ENCODE measurements around the gene TSPAN15. TPM values are rescaled to one million over a fixed set of nuclear protein-coding genes. Genes with fewer than 3 reads are reported as not detected.

TSPAN15 gene
- total and polyA plus RNA-seq, 2 experiments from 2014 or later: 6.6 to 10.1 TPM

DNA sequence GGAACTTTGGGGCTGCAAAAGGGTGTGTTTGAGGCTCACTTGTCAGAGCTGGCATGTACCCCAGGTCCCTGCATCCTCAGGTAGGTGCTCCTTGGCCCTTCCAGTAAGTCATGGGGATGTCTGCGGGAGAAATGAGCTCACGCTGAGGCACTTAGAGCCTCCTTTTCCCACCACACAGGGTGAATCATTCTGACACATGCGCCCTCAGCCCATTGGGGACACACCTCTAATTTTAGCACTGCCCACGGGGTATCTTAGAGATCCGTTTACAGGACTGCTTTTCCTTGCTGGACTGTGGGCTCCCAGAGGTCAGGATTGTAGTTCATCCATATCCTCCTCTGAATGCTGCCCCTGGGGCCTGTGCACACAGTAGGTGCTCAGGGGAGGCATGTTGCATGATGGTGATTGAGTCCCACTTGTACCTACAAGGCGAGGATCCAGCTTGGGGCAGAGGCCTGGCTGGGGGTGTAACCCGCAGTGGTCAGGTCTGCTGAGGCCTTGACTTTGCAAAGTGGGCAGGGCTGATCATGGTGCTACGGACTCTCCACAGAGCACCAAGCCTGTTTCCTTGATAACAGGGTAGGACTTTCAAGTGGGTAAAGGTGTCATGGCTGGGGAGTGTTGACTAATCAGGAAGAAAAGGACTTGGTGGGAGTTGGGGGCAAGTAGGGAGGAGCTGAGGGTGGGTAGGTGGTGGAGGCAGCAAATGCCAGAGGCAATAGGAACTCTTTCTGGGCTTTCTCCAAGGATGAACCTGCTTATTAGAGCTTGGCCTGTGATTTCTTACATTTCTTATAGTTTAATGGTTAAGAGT lies 5.8 kb downstream of the TSPAN15 start:
- Histone ChIP-seq H3K4me3 (no peak overlapping the region), H3K4me2 (no peak overlapping the region), H3K4me1 (ENCODE audit: insufficient read depth) (peaks cover 5% of the 10 kb centered on the region), H3K27me3 (ENCODE audit: insufficient read depth) (peaks cover 18% of the 10 kb centered on the region), H3K9me2 (ENCODE audit: insufficient read depth) (no peaks in the 10 kb centered on the region), H3K36me3 (ENCODE audit: insufficient read depth) (no peaks in the 10 kb centered on the region), H3K79me2 (replicated peaks; ENCODE audit: insufficient read depth) (no peaks in the 10 kb centered on the region), H3F3A (replicated peaks; ENCODE audit: low read depth) (no peaks in the 10 kb centered on the region), H2AFZ (no peak overlapping the region), H4K20me1 (replicated peaks; ENCODE audit: insufficient read depth) (peaks cover 9% of the 10 kb centered on the region; the same call in 1 of the 2 replicates), H3K27ac (ENCODE audit: low read depth) (no peak overlapping the region)
- no peak overlapping the region for H3K4me3 Mint-ChIP-seq
- ATAC-seq (no peak), DNase-seq (ENCODE audit: low spot score) (no peak)
- TF ChIP-seq POLR2AphosphoS5 (IDR thresholded peaks at IDR 0.05; ENCODE audit: low read depth) (no peak), JUNB (IDR thresholded peaks at IDR 0.05; ENCODE audit: unreplicated experiment) (no peak), NANOG (IDR thresholded peaks at IDR 0.05; ENCODE audit: borderline replicate concordance) (no peak), EZH2phosphoT487 (IDR thresholded peaks at IDR 0.05; ENCODE audit: unreplicated experiment) (no peak), ZNF331 (CRISPR knock-in tag; IDR thresholded peaks at IDR 0.05; ENCODE audit: low read depth) (no peak), CREB1 (CRISPR knock-in tag; IDR thresholded peaks at IDR 0.05; ENCODE audit: low read depth) (no peak), ZNF114 (CRISPR knock-in tag; IDR thresholded peaks at IDR 0.05) (no peak)
- TF ChIP-seq, protein P1, sequence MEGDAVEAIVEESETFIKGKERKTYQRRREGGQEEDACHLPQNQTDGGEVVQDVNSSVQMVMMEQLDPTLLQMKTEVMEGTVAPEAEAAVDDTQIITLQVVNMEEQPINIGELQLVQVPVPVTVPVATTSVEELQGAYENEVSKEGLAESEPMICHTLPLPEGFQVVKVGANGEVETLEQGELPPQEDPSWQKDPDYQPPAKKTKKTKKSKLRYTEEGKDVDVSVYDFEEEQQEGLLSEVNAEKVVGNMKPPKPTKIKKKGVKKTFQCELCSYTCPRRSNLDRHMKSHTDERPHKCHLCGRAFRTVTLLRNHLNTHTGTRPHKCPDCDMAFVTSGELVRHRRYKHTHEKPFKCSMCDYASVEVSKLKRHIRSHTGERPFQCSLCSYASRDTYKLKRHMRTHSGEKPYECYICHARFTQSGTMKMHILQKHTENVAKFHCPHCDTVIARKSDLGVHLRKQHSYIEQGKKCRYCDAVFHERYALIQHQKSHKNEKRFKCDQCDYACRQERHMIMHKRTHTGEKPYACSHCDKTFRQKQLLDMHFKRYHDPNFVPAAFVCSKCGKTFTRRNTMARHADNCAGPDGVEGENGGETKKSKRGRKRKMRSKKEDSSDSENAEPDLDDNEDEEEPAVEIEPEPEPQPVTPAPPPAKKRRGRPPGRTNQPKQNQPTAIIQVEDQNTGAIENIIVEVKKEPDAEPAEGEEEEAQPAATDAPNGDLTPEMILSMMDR (conservative IDR thresholded peaks at IDR 0.05; ENCODE audit: low read depth in 2 of 2): no peak
- peaks cover 15% of the 10 kb centered on the region for H3K27me3 Mint-ChIP-seq (ENCODE audit: insufficient read depth, low read depth, poor library complexity)
- peaks cover 13% of the 10 kb centered on the region for H3K4me1 Mint-ChIP-seq
- no peak overlapping the region for H3K27ac Mint-ChIP-seq
- H3K36me3 Mint-ChIP-seq (ENCODE audit: low read depth): no peaks in the 10 kb centered on the region; the same call in 2 of the 3 replicates
- no peaks in the 10 kb centered on the region for H3K9me3 Mint-ChIP-seq

DNA sequence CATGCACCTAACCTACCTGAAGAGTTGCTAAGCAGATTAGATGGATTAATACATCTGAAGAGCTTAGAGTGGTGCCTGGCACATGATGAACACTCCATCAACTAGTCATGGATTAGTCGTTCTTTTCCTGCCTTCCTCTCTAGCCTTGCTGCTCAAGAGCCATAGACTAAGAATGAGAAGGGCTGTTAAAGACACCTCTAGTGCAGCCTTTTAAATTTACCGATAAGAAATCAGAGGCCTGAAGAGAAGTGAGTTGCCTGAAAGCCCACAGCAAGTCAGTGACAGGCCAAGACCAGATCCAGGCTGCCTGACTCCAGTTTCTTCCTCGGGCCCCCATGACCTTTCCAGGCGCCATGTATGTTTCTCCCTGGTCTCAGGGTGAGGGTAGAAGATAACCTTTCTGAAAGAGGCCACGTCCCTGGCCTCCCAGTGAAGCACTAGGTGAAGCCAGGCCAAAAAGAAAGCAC lies 6.5 kb downstream of the TSPAN15 start:
- Mint-ChIP-seq H3K36me3 (ENCODE audit: low read depth) (no peaks in the 10 kb centered on the region; the same call in 2 of the 3 replicates), H3K9me3 (no peaks in the 10 kb centered on the region), H3K27ac (no peak overlapping the region), H3K4me1 (peaks cover 8% of the 10 kb centered on the region), H3K27me3 (ENCODE audit: insufficient read depth, low read depth, poor library complexity) (peaks cover 8% of the 10 kb centered on the region), H3K4me3 (no peak overlapping the region)
- no peaks in the 10 kb centered on the region for H3K9me2 ChIP-seq (ENCODE audit: insufficient read depth)
- H3F3A ChIP-seq (replicated peaks; ENCODE audit: low read depth): no peaks in the 10 kb centered on the region
- H4K20me1 ChIP-seq (replicated peaks; ENCODE audit: insufficient read depth): 0 out of 2 replicates have a peak, but pooled peaks cover 3% of the 10 kb centered on the region
- H3K4me2 ChIP-seq: no peak overlapping the region
- H2AFZ ChIP-seq: no peak overlapping the region
- no peak overlapping the region for H3K4me3 ChIP-seq
- H3K27ac ChIP-seq (ENCODE audit: low read depth): no peak overlapping the region
- ATAC-seq (no peak), DNase-seq (ENCODE audit: low spot score) (no peak)
- no peaks in the 10 kb centered on the region for H3K79me2 ChIP-seq (replicated peaks; ENCODE audit: insufficient read depth)
- peaks cover 11% of the 10 kb centered on the region for H3K27me3 ChIP-seq (ENCODE audit: insufficient read depth)
- no peaks in the 10 kb centered on the region for H3K36me3 ChIP-seq (ENCODE audit: insufficient read depth)
- no peaks in the 10 kb centered on the region for H3K4me1 ChIP-seq (ENCODE audit: insufficient read depth)
- TF ChIP-seq POLR2AphosphoS5 (IDR thresholded peaks at IDR 0.05; ENCODE audit: low read depth) (no peak), JUNB (IDR thresholded peaks at IDR 0.05; ENCODE audit: unreplicated experiment) (no peak), CREB1 (CRISPR knock-in tag; IDR thresholded peaks at IDR 0.05; ENCODE audit: low read depth) (no peak), EZH2phosphoT487 (IDR thresholded peaks at IDR 0.05; ENCODE audit: unreplicated experiment) (no peak), NANOG (IDR thresholded peaks at IDR 0.05; ENCODE audit: borderline replicate concordance) (no peak), STAT1 (IDR thresholded peaks at IDR 0.05; ENCODE audit: unreplicated experiment) (no peak)
- TF ChIP-seq, protein P1 (conservative IDR thresholded peaks at IDR 0.05; ENCODE audit: low read depth in 2 of 2): no peak
- TF ChIP-seq, protein P2, sequence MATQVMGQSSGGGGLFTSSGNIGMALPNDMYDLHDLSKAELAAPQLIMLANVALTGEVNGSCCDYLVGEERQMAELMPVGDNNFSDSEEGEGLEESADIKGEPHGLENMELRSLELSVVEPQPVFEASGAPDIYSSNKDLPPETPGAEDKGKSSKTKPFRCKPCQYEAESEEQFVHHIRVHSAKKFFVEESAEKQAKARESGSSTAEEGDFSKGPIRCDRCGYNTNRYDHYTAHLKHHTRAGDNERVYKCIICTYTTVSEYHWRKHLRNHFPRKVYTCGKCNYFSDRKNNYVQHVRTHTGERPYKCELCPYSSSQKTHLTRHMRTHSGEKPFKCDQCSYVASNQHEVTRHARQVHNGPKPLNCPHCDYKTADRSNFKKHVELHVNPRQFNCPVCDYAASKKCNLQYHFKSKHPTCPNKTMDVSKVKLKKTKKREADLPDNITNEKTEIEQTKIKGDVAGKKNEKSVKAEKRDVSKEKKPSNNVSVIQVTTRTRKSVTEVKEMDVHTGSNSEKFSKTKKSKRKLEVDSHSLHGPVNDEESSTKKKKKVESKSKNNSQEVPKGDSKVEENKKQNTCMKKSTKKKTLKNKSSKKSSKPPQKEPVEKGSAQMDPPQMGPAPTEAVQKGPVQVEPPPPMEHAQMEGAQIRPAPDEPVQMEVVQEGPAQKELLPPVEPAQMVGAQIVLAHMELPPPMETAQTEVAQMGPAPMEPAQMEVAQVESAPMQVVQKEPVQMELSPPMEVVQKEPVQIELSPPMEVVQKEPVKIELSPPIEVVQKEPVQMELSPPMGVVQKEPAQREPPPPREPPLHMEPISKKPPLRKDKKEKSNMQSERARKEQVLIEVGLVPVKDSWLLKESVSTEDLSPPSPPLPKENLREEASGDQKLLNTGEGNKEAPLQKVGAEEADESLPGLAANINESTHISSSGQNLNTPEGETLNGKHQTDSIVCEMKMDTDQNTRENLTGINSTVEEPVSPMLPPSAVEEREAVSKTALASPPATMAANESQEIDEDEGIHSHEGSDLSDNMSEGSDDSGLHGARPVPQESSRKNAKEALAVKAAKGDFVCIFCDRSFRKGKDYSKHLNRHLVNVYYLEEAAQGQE (IDR thresholded peaks at IDR 0.05; ENCODE audit: unreplicated experiment): no peak

Measured in GM23338 (cell line).